OCI-LY1 (cell line): ENCODE measurements around the gene DOK5.
A peak's percentile ranks its signal among the peaks of the same experiment; 100 is the strongest.

ENCODE experiments used
- H2AFZ ChIP-seq: fragments of 200-600 bp; sonication (generic), shearing (Covaris generic); 2 replicates; pipeline ENCODE4 v1.6.0; 2014; ENCODE audit warnings: antibody characterized with exemption, mild to moderate bottlenecking, low read length
- H3F3A ChIP-seq: fragments of 200-600 bp; sonication (generic), shearing (Covaris generic); 2 replicates; pipeline ENCODE4 v1.6.0; 2014; ENCODE audit warnings: mild to moderate bottlenecking, antibody characterized with exemption, low read length, moderate library complexity; ENCODE audit not compliant: insufficient read depth
- H3K27ac ChIP-seq: fragments of 200-600 bp; sonication (generic); 2 replicates; pipeline ENCODE4 v1.5.1; 2014; ENCODE audit warnings: low read length, mixed run types, mild to moderate bottlenecking, low read depth; ENCODE audit not compliant: poor library complexity, severe bottlenecking
- H3K27me3 ChIP-seq: fragments of 200-600 bp; sonication (generic); 2 replicates; pipeline ENCODE4 v1.6.0; 2014; ENCODE audit warnings: antibody characterized with exemption, mild to moderate bottlenecking, low read length, moderate library complexity; ENCODE audit not compliant: insufficient read depth
- H3K36me3 ChIP-seq: fragments of 200-600 bp; sonication (generic); 2 replicates; pipeline ENCODE4 v1.6.1; 2014; ENCODE audit warnings: mild to moderate bottlenecking, antibody characterized with exemption, low read length, moderate library complexity, mixed read lengths; ENCODE audit not compliant: insufficient read depth
- H3K4me1 ChIP-seq: fragments of 200-600 bp; sonication (generic); 2 replicates; pipeline ENCODE4 v1.5.1; 2014; ENCODE audit warnings: mild to moderate bottlenecking, low read length, moderate library complexity; ENCODE audit not compliant: insufficient read depth, severe bottlenecking
- H3K4me2 ChIP-seq: fragments of 200-600 bp; sonication (generic), shearing (Covaris generic); 2 replicates; pipeline ENCODE4 v1.6.1; 2014; ENCODE audit warnings: low read length
- H3K4me3 ChIP-seq: fragments of 200-600 bp; sonication (generic); 2 replicates; pipeline ENCODE4 v1.5.1; 2014; ENCODE audit warnings: low read length, low read depth, mild to moderate bottlenecking, mixed read lengths; ENCODE audit not compliant: poor library complexity, severe bottlenecking
- H3K79me2 ChIP-seq: fragments of 200-600 bp; shearing (Covaris generic); 2 replicates; pipeline ENCODE4 v1.6.1; 2016; ENCODE audit warnings: mixed run types, low read length, mixed read lengths; ENCODE audit not compliant: insufficient read depth
- H3K9ac ChIP-seq: fragments of 200-600 bp; sonication (generic), shearing (Covaris generic); 2 replicates; pipeline ENCODE4 v1.6.1; 2014; ENCODE audit warnings: mild to moderate bottlenecking, low read length, mixed read lengths
- H3K9me2 ChIP-seq: fragments of 200-600 bp; sonication (generic), shearing (Covaris generic); 2 replicates; pipeline ENCODE4 v1.6.1; 2014; ENCODE audit warnings: low read depth, mild to moderate bottlenecking, low read length, mixed read lengths
- H3K9me3 ChIP-seq: fragments of 200-600 bp; shearing (Covaris generic); 2 replicates; pipeline ENCODE4 v1.6.1; 2014; ENCODE audit warnings: low read length, mixed read lengths
- H4K20me1 ChIP-seq: fragments of 200-600 bp; sonication (generic), shearing (Covaris generic); 2 replicates; pipeline ENCODE4 v1.6.0; 2016; ENCODE audit warnings: mild to moderate bottlenecking, low read length; ENCODE audit not compliant: insufficient read depth
- EZH2 ChIP-seq: fragments of 200-600 bp; sonication (generic), shearing (Covaris generic); IDR thresholded peaks from 2 replicates; pipeline ENCODE4 v1.8.0; 2017; ENCODE audit warnings: borderline replicate concordance, mixed run types, mild to moderate bottlenecking, antibody characterized with exemption, low read length, moderate library complexity, mixed read lengths
- TF ChIP-seq, protein P1 (sequence below): fragments of 200-600 bp; sonication (generic), shearing (Covaris generic); IDR thresholded peaks from 2 replicates; pipeline ENCODE4 v1.5.1; 2017; ENCODE audit warnings: mild to moderate bottlenecking, antibody characterized with exemption, low read length, moderate library complexity, mixed read lengths

DOK5 gene

DNA sequence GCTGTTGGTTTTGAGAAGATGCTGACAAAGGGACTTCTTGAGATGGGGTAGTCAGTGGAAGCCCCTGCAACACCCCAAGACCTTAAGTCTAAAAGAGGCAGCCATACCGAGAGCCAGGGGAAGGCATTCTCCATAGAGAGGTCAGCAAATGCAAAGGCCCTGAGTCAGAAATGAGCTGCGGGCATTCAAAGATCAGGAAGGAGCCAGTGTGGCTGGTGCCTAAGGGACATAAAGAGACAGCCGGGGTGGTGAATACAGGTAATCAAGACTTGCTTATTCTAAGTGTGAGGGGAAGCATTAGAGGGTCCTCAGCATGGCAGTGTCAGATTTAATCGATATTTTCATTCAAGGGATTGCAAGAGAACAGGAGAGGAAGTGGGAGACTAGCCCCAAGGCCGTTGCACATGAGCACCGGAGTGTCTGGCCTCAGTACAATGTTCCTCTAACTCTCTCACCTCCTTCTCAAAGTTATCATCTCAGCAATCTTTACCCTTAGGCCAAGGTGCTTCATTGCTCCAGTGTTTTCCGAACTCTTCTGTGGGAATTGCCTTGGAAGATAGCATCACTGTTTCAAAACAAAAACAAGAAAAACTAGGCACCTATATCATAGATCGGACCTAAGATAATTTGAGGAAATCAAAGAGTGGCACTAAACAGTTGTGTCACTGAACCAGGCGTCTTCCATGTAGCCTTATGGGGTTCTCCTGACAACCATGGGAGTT is 173.2 kb downstream of the DOK5 start:
- Histone ChIP-seq H3K36me3 (no peaks in the 10 kb centered on the region), H3K9me3 (no peaks in the 10 kb centered on the region), H4K20me1 (no peaks in the 10 kb centered on the region), H3F3A (no peaks in the 10 kb centered on the region), H3K4me1 (no peaks in the 10 kb centered on the region), H3K4me2 (no peak overlapping the region), H2AFZ (no peak overlapping the region), H3K27me3 (no peaks in the 10 kb centered on the region), H3K79me2 (no peaks in the 10 kb centered on the region), H3K9ac (no peak overlapping the region), H3K27ac (no peak overlapping the region), H3K4me3 (no peak overlapping the region), H3K9me2 (no peaks in the 10 kb centered on the region)
- TF ChIP-seq, protein P1, sequence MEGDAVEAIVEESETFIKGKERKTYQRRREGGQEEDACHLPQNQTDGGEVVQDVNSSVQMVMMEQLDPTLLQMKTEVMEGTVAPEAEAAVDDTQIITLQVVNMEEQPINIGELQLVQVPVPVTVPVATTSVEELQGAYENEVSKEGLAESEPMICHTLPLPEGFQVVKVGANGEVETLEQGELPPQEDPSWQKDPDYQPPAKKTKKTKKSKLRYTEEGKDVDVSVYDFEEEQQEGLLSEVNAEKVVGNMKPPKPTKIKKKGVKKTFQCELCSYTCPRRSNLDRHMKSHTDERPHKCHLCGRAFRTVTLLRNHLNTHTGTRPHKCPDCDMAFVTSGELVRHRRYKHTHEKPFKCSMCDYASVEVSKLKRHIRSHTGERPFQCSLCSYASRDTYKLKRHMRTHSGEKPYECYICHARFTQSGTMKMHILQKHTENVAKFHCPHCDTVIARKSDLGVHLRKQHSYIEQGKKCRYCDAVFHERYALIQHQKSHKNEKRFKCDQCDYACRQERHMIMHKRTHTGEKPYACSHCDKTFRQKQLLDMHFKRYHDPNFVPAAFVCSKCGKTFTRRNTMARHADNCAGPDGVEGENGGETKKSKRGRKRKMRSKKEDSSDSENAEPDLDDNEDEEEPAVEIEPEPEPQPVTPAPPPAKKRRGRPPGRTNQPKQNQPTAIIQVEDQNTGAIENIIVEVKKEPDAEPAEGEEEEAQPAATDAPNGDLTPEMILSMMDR, result no peak
- no peak for TF ChIP-seq EZH2

DNA sequence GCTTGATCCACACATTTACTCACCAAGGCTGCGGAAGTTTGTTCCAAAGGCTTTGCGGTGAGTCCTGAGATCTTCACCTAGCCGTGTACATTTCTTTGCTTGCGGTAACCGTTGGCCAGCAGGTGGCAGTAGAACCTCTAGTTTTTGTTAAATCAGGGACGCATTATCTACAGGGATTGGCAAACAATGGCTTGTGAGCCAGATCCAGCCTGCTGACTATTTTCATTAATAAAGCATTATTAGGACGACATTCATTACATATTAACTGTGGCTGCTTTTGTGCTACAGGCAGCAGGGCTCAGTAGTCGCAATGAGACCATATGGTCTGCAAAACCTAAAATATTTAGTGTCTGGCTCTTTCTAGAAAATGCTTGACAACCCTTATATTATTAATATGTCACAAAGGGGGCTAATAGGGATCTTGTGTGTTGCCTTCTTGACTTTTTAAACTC is 174.1 kb downstream of the DOK5 start:
- H3K4me2 ChIP-seq, result no peak overlapping the region
- no peaks in the 10 kb centered on the region for H3K9me3 ChIP-seq
- no peaks in the 10 kb centered on the region for H3K27me3 ChIP-seq
- H3K9ac ChIP-seq, result no peak overlapping the region
- H4K20me1 ChIP-seq, result no peaks in the 10 kb centered on the region
- TF ChIP-seq EZH2, result no peak
- TF ChIP-seq, protein P1, result peak; percentile 79
- no peaks in the 10 kb centered on the region for H3K9me2 ChIP-seq
- H3K27ac ChIP-seq, result no peak overlapping the region
- no peak overlapping the region for H2AFZ ChIP-seq
- H3K4me3 ChIP-seq, result no peak overlapping the region
- H3K36me3 ChIP-seq, result no peaks in the 10 kb centered on the region
- H3F3A ChIP-seq, result no peaks in the 10 kb centered on the region
- no peaks in the 10 kb centered on the region for H3K79me2 ChIP-seq
- no peaks in the 10 kb centered on the region for H3K4me1 ChIP-seq

DNA sequence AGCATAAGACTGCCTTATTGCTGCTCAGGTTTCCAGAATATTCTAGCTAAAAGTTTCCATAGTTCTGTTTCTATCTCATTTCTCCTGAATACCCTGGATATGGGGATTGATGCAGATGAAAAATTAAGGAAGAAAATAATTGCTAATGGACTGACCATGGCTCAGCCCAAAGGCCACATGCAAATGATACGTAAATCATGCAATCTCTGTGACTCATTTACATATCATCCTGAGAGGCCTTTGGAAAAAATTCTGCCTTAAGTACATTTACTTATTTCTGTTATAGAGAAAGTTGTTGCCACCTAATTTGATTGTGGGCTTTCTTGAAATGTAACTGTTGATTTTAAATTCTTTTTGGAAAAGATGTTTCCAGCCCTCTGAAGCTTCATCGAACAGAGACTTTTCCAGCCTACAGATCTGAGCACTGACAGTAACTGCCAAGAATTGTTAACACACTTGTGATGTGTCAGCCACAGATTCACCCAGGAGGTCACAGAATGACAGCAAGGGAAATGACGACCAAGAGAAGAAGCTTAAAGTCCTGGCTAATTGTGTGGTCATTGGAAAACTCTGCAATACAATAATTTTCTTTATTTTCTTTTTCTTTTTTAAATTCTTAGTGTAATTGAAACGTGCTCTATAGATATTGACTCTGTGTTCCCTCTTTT is 174.8 kb downstream of the DOK5 start:
- H3K4me1 ChIP-seq, result no peaks in the 10 kb centered on the region
- no peak overlapping the region for H2AFZ ChIP-seq
- no peak overlapping the region for H3K4me2 ChIP-seq
- H3K9me3 ChIP-seq, result no peaks in the 10 kb centered on the region
- TF ChIP-seq EZH2, result no peak
- TF ChIP-seq, protein P1, result no peak
- H4K20me1 ChIP-seq, result no peaks in the 10 kb centered on the region
- no peak overlapping the region for H3K9ac ChIP-seq
- H3K27me3 ChIP-seq, result no peaks in the 10 kb centered on the region
- no peaks in the 10 kb centered on the region for H3K9me2 ChIP-seq
- no peaks in the 10 kb centered on the region for H3K36me3 ChIP-seq
- H3K79me2 ChIP-seq, result no peaks in the 10 kb centered on the region
- H3K4me3 ChIP-seq, result no peak overlapping the region
- H3F3A ChIP-seq, result no peaks in the 10 kb centered on the region
- no peak overlapping the region for H3K27ac ChIP-seq
